ENCODE results near the gene BCL6B. TPM values are rescaled to one million over a fixed set of nuclear protein-coding genes. Genes with fewer than 3 reads are reported as not detected.
A peak's percentile ranks its signal among the peaks of the same experiment; 100 is the strongest.

Gene BCL6B
- total and polyA plus RNA-seq, 11 donors, result 5.9 to 32.8 (median 10.6) TPM

GRCh38 chr17:7016418-7016817 lies 6.4 kb upstream of the BCL6B start:
- Histone ChIP-seq H3K27me3 (no peaks in the 10 kb centered on the region), H3K4me3 (no peak overlapping the region), H3K36me3 (peaks cover 0 to 17% (median 6%) of the 10 kb centered on the region in 9 donors), H3K9me3 (no peaks in the 10 kb centered on the region), H3K27ac (peak overlapping the region in 11 of 12 donors; percentile 90 to 99 (median 97)), H3K4me1 (peaks cover 15 to 82% (median 60%) of the 10 kb centered on the region in 12 donors)
- DNase-seq (no peak), ATAC-seq (no peak)
- TF ChIP-seq CTCF (IDR thresholded peaks at IDR 0.05) (no peak), POLR2A (IDR thresholded peaks at IDR 0.05) (no peak)
- intact Hi-C loops (cut with DNase I), result loop anchor here in 2 of 10 donors (10.0 kb wide), 1 partner anchor 262 kb away; the partner anchor contains the start of gene XAF1 (in 2 of the 2)
- WGBS, 4 donors, result 86 to 90% (median 87%) methylated on average over 3 of the region's 3 CpGs

GRCh38 chr17:7016886-7017826 lies 5.7 kb upstream of the BCL6B start:
- DNase-seq (peak in 2 of 5 donors; percentile 40 to 46), ATAC-seq (no peak)
- intact Hi-C loops (cut with DNase I), result loop anchor here in 2 of 10 donors (10.0 kb wide), 1 partner anchor 262 kb away; the partner anchor contains the start of gene XAF1 (in 2 of the 2)
- Histone ChIP-seq H3K4me3 (peak overlapping the region in 7 of 12 donors; percentile 57 to 97 (median 74)), H3K27ac (peak overlapping the region; percentile 85 to 99 (median 97)), H3K27me3 (peaks cover 0 to 6% (median 0%) of the 10 kb centered on the region in 9 donors), H3K9me3 (no peaks in the 10 kb centered on the region), H3K4me1 (peaks cover 18 to 84% (median 60%) of the 10 kb centered on the region in 12 donors), H3K36me3 (peaks cover 0 to 17% (median 6%) of the 10 kb centered on the region in 9 donors)
- TF ChIP-seq POLR2A (IDR thresholded peaks at IDR 0.05) (no peak), CTCF (IDR thresholded peaks at IDR 0.05) (no peak)
- WGBS, 4 donors, result 70 to 80% (median 73%) methylated on average over 20 of the region's 20 CpGs

GRCh38 chr17:7017827-7018200 lies 5.0 kb upstream of the BCL6B start:
- 63 to 84% (median 75%) methylated on average over 11 to 12 of the region's 12 CpGs for WGBS, 4 donors
- DNase-seq, result peak in 1 of 5 donors; percentile 25
- intact Hi-C loops (cut with DNase I), result loop anchor here in 2 of 10 donors (10.0 kb wide), 1 partner anchor 263 kb away; the partner anchor contains the start of gene XAF1 (in 2 of the 2)
- Histone ChIP-seq H3K4me1 (peaks cover 18 to 88% (median 61%) of the 10 kb centered on the region in 12 donors), H3K4me3 (peak overlapping the region in 9 of 12 donors; percentile 57 to 97 (median 68)), H3K27me3 (peaks cover 0 to 13% (median 0%) of the 10 kb centered on the region in 9 donors), H3K36me3 (peaks cover 0 to 17% (median 6%) of the 10 kb centered on the region in 9 donors), H3K9me3 (no peaks in the 10 kb centered on the region), H3K27ac (peak overlapping the region; percentile 85 to 99 (median 97))
- ATAC-seq, result no peak
- TF ChIP-seq CTCF (IDR thresholded peaks at IDR 0.05) (no peak), POLR2A (IDR thresholded peaks at IDR 0.05) (no peak)

Data from heart left ventricle (tissue), 16 donors.